Smooth muscle cell (in vitro differentiated cells): ENCODE measurements around the gene IL1RL1. TPM values are rescaled to one million over a fixed set of nuclear protein-coding genes. Genes with fewer than 3 reads are reported as not detected.
A peak's percentile ranks its signal among the peaks of the same experiment; 100 is the strongest.

Source experiments
- DNase-seq: peaks from one replicate; lab custom pipeline; 2025; ENCODE audit not compliant: unreplicated experiment; lab: John Stamatoyannopoulos, UW
- H2AFZ ChIP-seq: fragments of 200-600 bp; sonication (generic); 2 replicates; pipeline ENCODE4 v1.6.0; 2016; ENCODE audit warnings: antibody characterized with exemption, low read depth, mild to moderate bottlenecking
- H3F3A ChIP-seq: fragments of 200-600 bp; sonication (generic); 2 replicates; pipeline ENCODE4 v1.6.0; 2017; ENCODE audit warnings: antibody characterized with exemption, low read depth
- H3K27ac ChIP-seq: fragments of 200-600 bp; sonication (generic); 2 replicates; pipeline ENCODE4 v1.5.1; 2016; ENCODE audit warnings: low read depth, mild to moderate bottlenecking
- H3K27me3 ChIP-seq: fragments of 200-600 bp; sonication (generic); 2 replicates; pipeline ENCODE4 v1.6.1; 2016; ENCODE audit warnings: low read depth, mild to moderate bottlenecking
- H3K36me3 ChIP-seq: fragments of 200-600 bp; sonication (generic); 2 replicates; pipeline ENCODE4 v1.5.1; 2016; ENCODE audit warnings: low read depth
- H3K4me1 ChIP-seq: fragments of 200-600 bp; sonication (generic); 2 replicates; pipeline ENCODE4 v1.5.1; 2016; ENCODE audit warnings: low read depth
- H3K4me2 ChIP-seq: fragments of 200-600 bp; sonication (generic); 2 replicates; pipeline ENCODE4 v1.6.0; 2016; ENCODE audit warnings: mild to moderate bottlenecking
- H3K4me3 ChIP-seq: fragments of 200-600 bp; sonication (generic); 2 replicates; pipeline ENCODE4 v1.5.1; 2016; ENCODE audit warnings: mild to moderate bottlenecking
- H3K79me2 ChIP-seq: fragments of 200-600 bp; sonication (generic); 2 replicates; pipeline ENCODE4 v1.6.0; 2016; ENCODE audit warnings: low read depth, mild to moderate bottlenecking
- H3K9ac ChIP-seq: fragments of 200-600 bp; sonication (generic); 2 replicates; pipeline ENCODE4 v1.6.0; 2016; ENCODE audit warnings: low read depth
- H3K9me3 ChIP-seq: fragments of 200-600 bp; sonication (generic); replicated peaks from 2 replicates; pipeline ENCODE4 v1.5.1; 2016; ENCODE audit warnings: low read depth
- H4K20me1 ChIP-seq: fragments of 200-600 bp; sonication (generic); 2 replicates; pipeline ENCODE4 v1.6.0; 2016; ENCODE audit warnings: low read depth
- whole genome bisulfite sequencing: methylation state at CpG from one replicate; pipeline ENCODE4 v1.1.7; 2016; ENCODE audit warnings: low lambda C conversion rate; 5-methylcytosine and 5-hydroxymethylcytosine counted together
- polyA plus RNA-seq: library from polyadenylated mRNA; unstranded; fragments of >200 nt; fragmentation: Nextera tagmentation; extraction: Ambion mirVana; gene quantifications from 2 replicates; pipeline ENCODE4 v1.2.1, GENCODE V29; 2016
- total RNA-seq: library from RNA; depleted of rRNA; stranded (reverse); fragments of >200 nt; gene quantifications from 2 replicates; pipeline ENCODE4 v1.2.3, GENCODE V29; 2014
- TF ChIP-seq, protein P1 (sequence below): fragments of 200-600 bp; sonication (generic); IDR thresholded peaks from 2 replicates; pipeline ENCODE4 v1.5.1; 2017; ENCODE audit warnings: borderline replicate concordance, mild to moderate bottlenecking, antibody characterized with exemption; ENCODE audit not compliant: insufficient read depth, poor library complexity, severe bottlenecking

The IL1RL1 gene
- total and polyA plus RNA-seq, 2 experiments from 2014 or later = 1.6 to 1.8 TPM

DNA sequence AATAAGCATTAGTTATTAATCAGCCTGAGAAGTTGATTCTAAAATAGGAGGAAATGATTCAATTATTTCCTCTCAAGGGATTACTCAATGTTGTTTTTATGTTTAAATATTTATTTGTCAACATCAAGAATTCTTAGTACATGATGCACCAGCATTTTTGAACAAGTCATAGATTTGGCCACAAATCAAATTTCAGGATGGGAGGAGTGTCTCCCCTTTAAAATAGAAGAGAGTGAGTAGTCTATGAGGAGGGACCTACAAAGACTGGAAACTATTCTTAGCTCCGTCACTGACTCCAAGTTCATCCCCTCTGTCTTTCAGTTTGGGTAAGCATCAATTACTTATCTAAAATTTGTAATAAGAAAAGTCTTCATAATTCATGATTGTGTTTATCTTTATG lies 25.6 kb downstream of the IL1RL1 start:
- Histone ChIP-seq H3K4me3 (no peak overlapping the region), H3F3A (peaks cover 12% of the 10 kb centered on the region), H3K27me3 (no peaks in the 10 kb centered on the region), H2AFZ (no peak overlapping the region), H3K27ac (peak overlapping the region; percentile 67), H3K9me3 (no peaks in the 10 kb centered on the region), H3K4me2 (peak overlapping the region; percentile 76), H3K9ac (no peak overlapping the region), H3K79me2 (no peaks in the 10 kb centered on the region), H3K4me1 (peaks cover 8% of the 10 kb centered on the region), H3K36me3 (no peaks in the 10 kb centered on the region), H4K20me1 (no peaks in the 10 kb centered on the region)
- 44% methylated on average over 1 of the region's 1 CpG for WGBS
- TF ChIP-seq, protein P1, sequence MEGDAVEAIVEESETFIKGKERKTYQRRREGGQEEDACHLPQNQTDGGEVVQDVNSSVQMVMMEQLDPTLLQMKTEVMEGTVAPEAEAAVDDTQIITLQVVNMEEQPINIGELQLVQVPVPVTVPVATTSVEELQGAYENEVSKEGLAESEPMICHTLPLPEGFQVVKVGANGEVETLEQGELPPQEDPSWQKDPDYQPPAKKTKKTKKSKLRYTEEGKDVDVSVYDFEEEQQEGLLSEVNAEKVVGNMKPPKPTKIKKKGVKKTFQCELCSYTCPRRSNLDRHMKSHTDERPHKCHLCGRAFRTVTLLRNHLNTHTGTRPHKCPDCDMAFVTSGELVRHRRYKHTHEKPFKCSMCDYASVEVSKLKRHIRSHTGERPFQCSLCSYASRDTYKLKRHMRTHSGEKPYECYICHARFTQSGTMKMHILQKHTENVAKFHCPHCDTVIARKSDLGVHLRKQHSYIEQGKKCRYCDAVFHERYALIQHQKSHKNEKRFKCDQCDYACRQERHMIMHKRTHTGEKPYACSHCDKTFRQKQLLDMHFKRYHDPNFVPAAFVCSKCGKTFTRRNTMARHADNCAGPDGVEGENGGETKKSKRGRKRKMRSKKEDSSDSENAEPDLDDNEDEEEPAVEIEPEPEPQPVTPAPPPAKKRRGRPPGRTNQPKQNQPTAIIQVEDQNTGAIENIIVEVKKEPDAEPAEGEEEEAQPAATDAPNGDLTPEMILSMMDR = no peak
- no peak for DNase-seq

DNA sequence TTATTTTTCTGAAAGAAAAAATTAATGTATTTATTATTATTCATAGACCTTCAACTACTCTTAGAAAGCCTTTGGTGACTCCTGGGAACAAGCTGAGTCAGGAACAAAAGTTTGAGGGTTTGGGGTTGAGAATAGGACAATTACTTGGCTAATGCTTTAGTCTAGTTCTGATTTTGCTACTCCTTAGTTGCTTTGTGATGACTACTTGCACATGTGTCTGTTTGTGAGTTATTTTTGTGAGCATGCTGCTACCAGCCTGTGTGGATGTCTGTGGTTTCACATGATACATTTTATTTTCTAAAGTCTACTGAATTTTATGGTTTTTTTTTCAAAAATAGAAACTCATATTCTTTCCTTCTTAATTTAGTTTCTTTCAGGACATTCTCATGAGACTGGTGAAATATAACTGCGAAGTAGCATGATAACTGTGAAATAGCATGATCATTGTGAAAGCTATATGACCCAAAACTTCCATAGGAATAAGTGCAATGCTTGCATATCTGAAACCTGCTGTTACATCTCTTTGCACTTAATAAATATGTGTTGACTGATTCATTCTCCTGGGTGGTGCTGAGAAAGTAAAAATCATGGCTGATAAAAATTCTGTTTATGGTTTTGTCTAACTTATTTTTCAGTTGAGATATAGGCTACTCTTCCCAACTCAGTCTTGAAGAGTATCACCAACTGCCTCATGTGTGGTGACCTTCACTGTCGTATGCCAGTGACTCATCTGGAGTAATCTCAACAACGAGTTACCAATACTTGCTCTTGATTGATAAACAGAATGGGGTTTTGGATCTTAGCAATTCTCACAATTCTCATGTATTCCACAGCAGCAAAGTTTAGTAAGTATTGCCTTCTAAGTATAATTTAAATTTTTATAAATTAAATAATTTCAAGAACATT lies 26.4 kb downstream of the IL1RL1 start:
- 39% methylated on average over 3 of the region's 3 CpGs for WGBS
- Histone ChIP-seq H3K27ac (peak overlapping the region; percentile 67), H2AFZ (no peak overlapping the region), H3K4me1 (peaks cover 8% of the 10 kb centered on the region), H4K20me1 (no peaks in the 10 kb centered on the region), H3K4me3 (no peak overlapping the region), H3K4me2 (peak overlapping the region; percentile 76), H3K9me3 (no peaks in the 10 kb centered on the region), H3F3A (peaks cover 12% of the 10 kb centered on the region), H3K27me3 (no peaks in the 10 kb centered on the region), H3K9ac (no peak overlapping the region), H3K79me2 (no peaks in the 10 kb centered on the region), H3K36me3 (no peaks in the 10 kb centered on the region)
- no peak for DNase-seq
- TF ChIP-seq, protein P1 = no peak

DNA sequence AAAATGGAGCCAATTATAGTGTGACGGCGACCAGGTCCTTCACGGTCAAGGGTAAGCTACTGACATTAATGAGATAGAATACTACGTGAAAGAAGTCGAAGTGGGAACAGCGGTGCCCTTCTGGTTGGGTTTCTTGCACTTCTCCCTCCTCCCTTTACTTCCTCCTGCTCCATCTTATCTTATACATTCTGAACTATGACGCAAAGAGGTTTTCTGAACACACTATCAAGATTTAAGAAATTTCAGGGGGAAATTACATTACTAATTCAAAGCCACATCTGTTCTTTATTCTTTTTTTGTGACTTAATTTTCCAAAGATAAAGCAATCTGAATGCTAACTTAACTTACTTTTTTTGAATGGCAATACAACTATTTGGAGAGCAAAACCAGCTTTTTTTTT lies 29.4 kb downstream of the IL1RL1 start:
- H2AFZ ChIP-seq = no peak overlapping the region
- no peaks in the 10 kb centered on the region for H3K79me2 ChIP-seq
- TF ChIP-seq, protein P1 = no peak
- no peak overlapping the region for H3K9ac ChIP-seq
- H3K9me3 ChIP-seq = no peaks in the 10 kb centered on the region
- no peaks in the 10 kb centered on the region for H3K27me3 ChIP-seq
- H4K20me1 ChIP-seq = no peaks in the 10 kb centered on the region
- H3K27ac ChIP-seq = no peak overlapping the region
- WGBS = 93% methylated on average over 7 of the region's 7 CpGs
- H3K4me1 ChIP-seq = peaks cover 3% of the 10 kb centered on the region
- no peak overlapping the region for H3K4me3 ChIP-seq
- H3F3A ChIP-seq = peaks cover under 1% of the 10 kb centered on the region
- DNase-seq = no peak
- H3K4me2 ChIP-seq = no peak overlapping the region
- no peaks in the 10 kb centered on the region for H3K36me3 ChIP-seq
